ENCODE results near the gene EFNA4.

DNA sequence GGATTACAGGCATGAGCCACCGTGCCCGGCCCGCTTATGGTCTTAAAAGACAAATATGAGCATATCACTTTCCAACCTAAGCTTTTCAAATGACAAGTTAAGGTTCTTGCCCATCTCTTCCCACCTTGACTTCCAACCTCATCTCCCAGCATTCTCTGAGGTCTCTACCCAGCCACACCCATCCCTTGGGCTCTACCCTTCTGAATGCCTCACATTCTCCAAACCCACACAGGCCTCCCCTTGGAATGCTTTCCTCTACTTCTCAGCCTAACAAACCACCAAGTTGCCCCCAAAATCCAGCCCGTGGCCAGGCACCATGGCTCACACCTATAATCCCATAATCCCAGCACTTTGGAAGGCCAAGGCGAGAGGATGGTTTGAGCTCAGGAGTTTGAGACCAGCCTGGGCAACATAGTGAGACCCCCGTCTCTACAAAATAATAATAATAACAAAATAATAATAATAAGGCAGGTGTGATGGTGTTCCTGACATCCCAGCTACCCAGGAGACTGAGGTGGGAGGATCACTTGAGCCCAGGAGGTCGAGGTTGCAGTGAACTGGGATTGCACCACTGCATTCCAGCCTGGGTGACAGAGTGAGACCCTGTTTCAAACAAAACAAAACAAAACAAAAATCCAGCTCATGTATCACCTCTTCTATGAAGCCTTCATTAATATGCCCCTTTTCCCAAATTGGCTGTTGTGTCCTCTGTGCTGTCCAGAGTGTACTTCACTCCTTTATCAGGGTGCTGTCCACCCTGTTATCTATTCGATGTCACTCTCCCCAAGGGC is 41.2 kb upstream of the EFNA4 start:
- TF ChIP-seq, protein P1, sequence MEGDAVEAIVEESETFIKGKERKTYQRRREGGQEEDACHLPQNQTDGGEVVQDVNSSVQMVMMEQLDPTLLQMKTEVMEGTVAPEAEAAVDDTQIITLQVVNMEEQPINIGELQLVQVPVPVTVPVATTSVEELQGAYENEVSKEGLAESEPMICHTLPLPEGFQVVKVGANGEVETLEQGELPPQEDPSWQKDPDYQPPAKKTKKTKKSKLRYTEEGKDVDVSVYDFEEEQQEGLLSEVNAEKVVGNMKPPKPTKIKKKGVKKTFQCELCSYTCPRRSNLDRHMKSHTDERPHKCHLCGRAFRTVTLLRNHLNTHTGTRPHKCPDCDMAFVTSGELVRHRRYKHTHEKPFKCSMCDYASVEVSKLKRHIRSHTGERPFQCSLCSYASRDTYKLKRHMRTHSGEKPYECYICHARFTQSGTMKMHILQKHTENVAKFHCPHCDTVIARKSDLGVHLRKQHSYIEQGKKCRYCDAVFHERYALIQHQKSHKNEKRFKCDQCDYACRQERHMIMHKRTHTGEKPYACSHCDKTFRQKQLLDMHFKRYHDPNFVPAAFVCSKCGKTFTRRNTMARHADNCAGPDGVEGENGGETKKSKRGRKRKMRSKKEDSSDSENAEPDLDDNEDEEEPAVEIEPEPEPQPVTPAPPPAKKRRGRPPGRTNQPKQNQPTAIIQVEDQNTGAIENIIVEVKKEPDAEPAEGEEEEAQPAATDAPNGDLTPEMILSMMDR (IDR thresholded peaks at IDR 0.05; ENCODE audit: low read depth, low read length, missing input control) = no peak
- TF ChIP-seq GABPA (IDR thresholded peaks at IDR 0.05 in 1 of 2, conservative IDR thresholded peaks at IDR 0.05 in 1 of 2) (no peak), REST (IDR thresholded peaks at IDR 0.05) (no peak)
- TF ChIP-seq, protein P2, sequence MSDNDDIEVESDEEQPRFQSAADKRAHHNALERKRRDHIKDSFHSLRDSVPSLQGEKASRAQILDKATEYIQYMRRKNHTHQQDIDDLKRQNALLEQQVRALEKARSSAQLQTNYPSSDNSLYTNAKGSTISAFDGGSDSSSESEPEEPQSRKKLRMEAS (IDR thresholded peaks at IDR 0.05) = no peak
- TF ChIP-seq, protein P3, sequence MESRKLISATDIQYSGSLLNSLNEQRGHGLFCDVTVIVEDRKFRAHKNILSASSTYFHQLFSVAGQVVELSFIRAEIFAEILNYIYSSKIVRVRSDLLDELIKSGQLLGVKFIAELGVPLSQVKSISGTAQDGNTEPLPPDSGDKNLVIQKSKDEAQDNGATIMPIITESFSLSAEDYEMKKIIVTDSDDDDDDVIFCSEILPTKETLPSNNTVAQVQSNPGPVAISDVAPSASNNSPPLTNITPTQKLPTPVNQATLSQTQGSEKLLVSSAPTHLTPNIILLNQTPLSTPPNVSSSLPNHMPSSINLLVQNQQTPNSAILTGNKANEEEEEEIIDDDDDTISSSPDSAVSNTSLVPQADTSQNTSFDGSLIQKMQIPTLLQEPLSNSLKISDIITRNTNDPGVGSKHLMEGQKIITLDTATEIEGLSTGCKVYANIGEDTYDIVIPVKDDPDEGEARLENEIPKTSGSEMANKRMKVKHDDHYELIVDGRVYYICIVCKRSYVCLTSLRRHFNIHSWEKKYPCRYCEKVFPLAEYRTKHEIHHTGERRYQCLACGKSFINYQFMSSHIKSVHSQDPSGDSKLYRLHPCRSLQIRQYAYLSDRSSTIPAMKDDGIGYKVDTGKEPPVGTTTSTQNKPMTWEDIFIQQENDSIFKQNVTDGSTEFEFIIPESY (IDR thresholded peaks at IDR 0.05) = no peak

All from liver (tissue), 3 donors.